ENCODE data around the gene CNTN6. TPM values are rescaled to one million over a fixed set of nuclear protein-coding genes. Genes with fewer than 3 reads are reported as not detected.

CNTN6 gene
- total RNA-seq, 1 experiment from 2014 or later, result not detected

DNA sequence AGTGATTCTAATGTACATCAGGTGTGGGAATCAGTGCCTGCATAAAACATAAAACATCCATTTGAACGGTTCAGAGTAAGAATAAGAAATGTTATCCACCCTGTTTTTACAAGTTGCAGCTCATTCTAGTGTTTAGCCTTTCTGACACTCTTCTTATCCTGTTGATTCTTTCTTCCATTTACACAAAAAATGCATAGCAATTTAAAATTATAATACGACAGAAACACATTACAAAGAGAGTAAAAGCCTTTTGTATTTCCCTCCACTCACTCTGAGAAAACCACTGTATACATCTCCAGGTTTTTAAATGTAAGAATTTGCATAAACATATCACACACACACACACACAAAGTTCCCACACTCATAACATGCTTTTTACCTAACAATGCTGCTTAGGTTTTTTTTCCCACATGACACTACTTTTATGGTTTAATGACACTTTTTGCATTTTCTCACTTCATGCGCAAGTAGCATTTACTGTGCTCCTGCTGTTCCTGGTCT lies 199.8 kb downstream of the CNTN6 start:
- CTCF ChIA-PET, result no interaction called here

More for the DNA sequence above, 199.8 kb downstream of the CNTN6 start:
- Histone ChIP-seq H3K4me1 (ENCODE audit: control insufficient read depth in 1 of 2, insufficient read depth in 2 of 2, low read length in 2 of 2) (no peaks in the 10 kb centered on the region), H3K4me2 (ENCODE audit: low read length) (no peak overlapping the region), H3K9ac (ENCODE audit: low read length) (no peak overlapping the region), H3K36me3 (ENCODE audit: control insufficient read depth in 1 of 2, insufficient read depth in 2 of 2, low read length in 2 of 2) (no peaks in the 10 kb centered on the region), H3K9me3 (ENCODE audit: control insufficient read depth in 1 of 2, insufficient read depth in 1 of 2, low read depth in 1 of 2, low read length in 2 of 2) (peaks cover 3 to 22% of the 10 kb centered on the region in 2 experiments; a peak in 2 of 4 replicates), H4K20me1 (ENCODE audit: insufficient read depth) (no peaks in the 10 kb centered on the region), H3K27ac (ENCODE audit: low read depth, low read length) (no peak overlapping the region), H3K9me2 (ENCODE audit: insufficient read depth) (no peaks in the 10 kb centered on the region), H3K4me3 (replicated peaks in 1 of 2; ENCODE audit: low read depth in 1 of 2, low read length in 2 of 2) (no peak overlapping the region), H2AFZ (ENCODE audit: low read depth, low read length, poor library complexity, severe bottlenecking) (no peak overlapping the region), H3K27me3 (ENCODE audit: insufficient read depth, low read length) (no peaks in the 10 kb centered on the region), H3K79me2 (ENCODE audit: insufficient read depth, low read length) (no peaks in the 10 kb centered on the region)
- no TSS peak for BruUV-seq (replicated peaks)
- DNase-seq (ENCODE audit: low read depth, low spot score) (no peak), ATAC-seq (no peak)
- intact Hi-C loops (cut with micrococcal nuclease), result no loop called here
- ChIA-PET POLR2A (no interaction called here), RAD21 (ENCODE audit: low non-redundant PET in 1 of 2, low total read pairs in 2 of 2, uncharacterized antibody in 2 of 2, unreplicated experiment in 2 of 2) (no interaction called here)
- TF ChIP-seq YY1 (IDR thresholded peaks at IDR 0.05; ENCODE audit: extremely low read depth, insufficient replicate concordance, low read depth, low read length), result no peak
- TF ChIP-seq EZH2phosphoT487 (IDR thresholded peaks at IDR 0.05; ENCODE audit: borderline replicate concordance), result no peak
- no peak for TF ChIP-seq POLR2A (IDR thresholded peaks at IDR 0.05; ENCODE audit: borderline replicate concordance, extremely low read depth, insufficient read depth, insufficient read length)
- TF ChIP-seq TCF7L2 (IDR thresholded peaks at IDR 0.05; ENCODE audit: borderline replicate concordance, extremely low read depth, insufficient read depth, insufficient read length), result no peak
- TF ChIP-seq SRF (IDR thresholded peaks at IDR 0.05; ENCODE audit: low read depth), result no peak
- TF ChIP-seq EZH2 (IDR thresholded peaks at IDR 0.05), result no peak
- no peak for TF ChIP-seq SP1 (IDR thresholded peaks at IDR 0.05; ENCODE audit: low read depth)
- no peak for TF ChIP-seq ELF1 (IDR thresholded peaks at IDR 0.05; ENCODE audit: borderline replicate concordance, low read depth)
- TF ChIP-seq, protein P1, sequence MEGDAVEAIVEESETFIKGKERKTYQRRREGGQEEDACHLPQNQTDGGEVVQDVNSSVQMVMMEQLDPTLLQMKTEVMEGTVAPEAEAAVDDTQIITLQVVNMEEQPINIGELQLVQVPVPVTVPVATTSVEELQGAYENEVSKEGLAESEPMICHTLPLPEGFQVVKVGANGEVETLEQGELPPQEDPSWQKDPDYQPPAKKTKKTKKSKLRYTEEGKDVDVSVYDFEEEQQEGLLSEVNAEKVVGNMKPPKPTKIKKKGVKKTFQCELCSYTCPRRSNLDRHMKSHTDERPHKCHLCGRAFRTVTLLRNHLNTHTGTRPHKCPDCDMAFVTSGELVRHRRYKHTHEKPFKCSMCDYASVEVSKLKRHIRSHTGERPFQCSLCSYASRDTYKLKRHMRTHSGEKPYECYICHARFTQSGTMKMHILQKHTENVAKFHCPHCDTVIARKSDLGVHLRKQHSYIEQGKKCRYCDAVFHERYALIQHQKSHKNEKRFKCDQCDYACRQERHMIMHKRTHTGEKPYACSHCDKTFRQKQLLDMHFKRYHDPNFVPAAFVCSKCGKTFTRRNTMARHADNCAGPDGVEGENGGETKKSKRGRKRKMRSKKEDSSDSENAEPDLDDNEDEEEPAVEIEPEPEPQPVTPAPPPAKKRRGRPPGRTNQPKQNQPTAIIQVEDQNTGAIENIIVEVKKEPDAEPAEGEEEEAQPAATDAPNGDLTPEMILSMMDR (IDR thresholded peaks at IDR 0.05 in 2 of 3, conservative IDR thresholded peaks at IDR 0.05 in 1 of 3; ENCODE audit: borderline replicate concordance in 1 of 3, insufficient read depth in 1 of 3, low read depth in 2 of 3, low read length in 2 of 3), result no peak
- TF ChIP-seq, protein P2, sequence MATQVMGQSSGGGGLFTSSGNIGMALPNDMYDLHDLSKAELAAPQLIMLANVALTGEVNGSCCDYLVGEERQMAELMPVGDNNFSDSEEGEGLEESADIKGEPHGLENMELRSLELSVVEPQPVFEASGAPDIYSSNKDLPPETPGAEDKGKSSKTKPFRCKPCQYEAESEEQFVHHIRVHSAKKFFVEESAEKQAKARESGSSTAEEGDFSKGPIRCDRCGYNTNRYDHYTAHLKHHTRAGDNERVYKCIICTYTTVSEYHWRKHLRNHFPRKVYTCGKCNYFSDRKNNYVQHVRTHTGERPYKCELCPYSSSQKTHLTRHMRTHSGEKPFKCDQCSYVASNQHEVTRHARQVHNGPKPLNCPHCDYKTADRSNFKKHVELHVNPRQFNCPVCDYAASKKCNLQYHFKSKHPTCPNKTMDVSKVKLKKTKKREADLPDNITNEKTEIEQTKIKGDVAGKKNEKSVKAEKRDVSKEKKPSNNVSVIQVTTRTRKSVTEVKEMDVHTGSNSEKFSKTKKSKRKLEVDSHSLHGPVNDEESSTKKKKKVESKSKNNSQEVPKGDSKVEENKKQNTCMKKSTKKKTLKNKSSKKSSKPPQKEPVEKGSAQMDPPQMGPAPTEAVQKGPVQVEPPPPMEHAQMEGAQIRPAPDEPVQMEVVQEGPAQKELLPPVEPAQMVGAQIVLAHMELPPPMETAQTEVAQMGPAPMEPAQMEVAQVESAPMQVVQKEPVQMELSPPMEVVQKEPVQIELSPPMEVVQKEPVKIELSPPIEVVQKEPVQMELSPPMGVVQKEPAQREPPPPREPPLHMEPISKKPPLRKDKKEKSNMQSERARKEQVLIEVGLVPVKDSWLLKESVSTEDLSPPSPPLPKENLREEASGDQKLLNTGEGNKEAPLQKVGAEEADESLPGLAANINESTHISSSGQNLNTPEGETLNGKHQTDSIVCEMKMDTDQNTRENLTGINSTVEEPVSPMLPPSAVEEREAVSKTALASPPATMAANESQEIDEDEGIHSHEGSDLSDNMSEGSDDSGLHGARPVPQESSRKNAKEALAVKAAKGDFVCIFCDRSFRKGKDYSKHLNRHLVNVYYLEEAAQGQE (IDR thresholded peaks at IDR 0.05; ENCODE audit: low read depth), result no peak
- no peak for TF ChIP-seq SIN3A (IDR thresholded peaks at IDR 0.05; ENCODE audit: low read depth)

Data from HCT116 (cell line).